Astrocyte (in vitro differentiated cells and primary cell): ENCODE measurements around the gene HTR1A. TPM values are rescaled to one million over a fixed set of nuclear protein-coding genes. Genes with fewer than 3 reads are reported as not detected.

Experiments
- DNase-seq: peaks from one replicate; pipeline ENCODE4 v3.0.0-alpha.2; 2010; ENCODE audit warnings: low read depth
- FAIRE-seq: peaks from 2 replicates; lab custom pipeline; 2011; peaks lifted over from hg19 to GRCh38; lab: Jason Lieb, UNC
- H2AFZ ChIP-seq: 2 replicates; pipeline ENCODE4 v1.6.0; 2012; ENCODE audit warnings: low read depth, low read length, inconsistent platforms
- H3K27ac ChIP-seq: 2 replicates; pipeline ENCODE4 v1.5.1; 2011; ENCODE audit warnings: low read depth, low read length, inconsistent platforms
- H3K27me3 ChIP-seq: 2 replicates; pipeline ENCODE4 v1.6.0; 2011; ENCODE audit warnings: low read length, inconsistent platforms; ENCODE audit not compliant: insufficient read depth
- H3K36me3 ChIP-seq: 2 replicates; pipeline ENCODE4 v1.5.1; 2011; ENCODE audit warnings: low read length, inconsistent platforms; ENCODE audit not compliant: insufficient read depth
- H3K4me1 ChIP-seq: 2 replicates; pipeline ENCODE4 v1.5.1; 2011; ENCODE audit warnings: low read length, inconsistent platforms; ENCODE audit not compliant: insufficient read depth
- H3K4me2 ChIP-seq: 2 replicates; pipeline ENCODE4 v1.6.0; 2012; ENCODE audit warnings: low read length, inconsistent platforms
- H3K4me3 ChIP-seq: 2 replicates; pipeline ENCODE4 v1.5.1; 2011; ENCODE audit warnings: low read depth, mild to moderate bottlenecking, low read length, inconsistent platforms; ENCODE audit not compliant: insufficient read depth
- H3K79me2 ChIP-seq: 2 replicates; pipeline ENCODE4 v1.6.0; 2012; ENCODE audit warnings: mild to moderate bottlenecking, low read length, inconsistent platforms; ENCODE audit not compliant: insufficient read depth
- H3K9ac ChIP-seq: 2 replicates; pipeline ENCODE4 v1.6.0; 2012; ENCODE audit warnings: mild to moderate bottlenecking, low read length, inconsistent platforms
- H3K9me3 ChIP-seq: 2 replicates; pipeline ENCODE4 v1.5.1; 2012; ENCODE audit warnings: low read depth, mild to moderate bottlenecking, low read length, inconsistent platforms; ENCODE audit not compliant: insufficient read depth
- H4K20me1 ChIP-seq: 2 replicates; pipeline ENCODE4 v1.6.0; 2012; ENCODE audit warnings: low read length, inconsistent platforms; ENCODE audit not compliant: insufficient read depth
- H3K27ac Mint-ChIP-seq: one replicate; pipeline ENCODE4 v1.8.0; 2021; ENCODE audit warnings: mild to moderate bottlenecking, mixed read lengths; ENCODE audit not compliant: unreplicated experiment
- H3K27me3 Mint-ChIP-seq: one replicate; pipeline ENCODE4 v1.8.0; 2021; ENCODE audit warnings: low read depth, mixed read lengths; ENCODE audit not compliant: unreplicated experiment
- H3K36me3 Mint-ChIP-seq: one replicate; pipeline ENCODE4 v1.8.0; 2021; ENCODE audit warnings: low read depth, mixed read lengths; ENCODE audit not compliant: unreplicated experiment
- H3K4me1 Mint-ChIP-seq: one replicate; pipeline ENCODE4 v1.8.0; 2021; ENCODE audit warnings: low read depth, mixed read lengths; ENCODE audit not compliant: unreplicated experiment
- H3K4me3 Mint-ChIP-seq: one replicate; pipeline ENCODE4 v1.8.0; 2021; ENCODE audit warnings: mild to moderate bottlenecking, moderate library complexity, mixed read lengths; ENCODE audit not compliant: unreplicated experiment
- H3K9me3 Mint-ChIP-seq: one replicate; pipeline ENCODE4 v1.8.0; 2021; ENCODE audit warnings: mild to moderate bottlenecking, mixed read lengths; ENCODE audit not compliant: unreplicated experiment
- CTCF ChIP-seq: IDR thresholded peaks from 2 replicates; pipeline ENCODE4 v1.5.1; 2011; ENCODE audit warnings: low read depth, mild to moderate bottlenecking, inconsistent platforms, low read length, moderate library complexity; ENCODE audit not compliant: insufficient read depth
- EZH2 ChIP-seq: IDR thresholded peaks from 2 replicates; pipeline ENCODE4 v1.6.1; 2012; ENCODE audit warnings: mild to moderate bottlenecking, low read length, inconsistent platforms; ENCODE audit not compliant: insufficient read depth
- total RNA-seq: library from RNA; stranded (reverse); gene quantifications from 2 replicates; pipeline ENCODE4 v1.2.1, GENCODE V29; 2021

HTR1A gene
- total RNA-seq, 1 donor from 2014 or later: not detected

- H3K27ac ChIP-seq: no peak overlapping the region
- no peak overlapping the region for H2AFZ ChIP-seq
- no peak for TF ChIP-seq EZH2
- no peak for TF ChIP-seq CTCF
- H3K4me1 ChIP-seq: no peaks in the 10 kb centered on the region
- no peak overlapping the region for H3K27ac Mint-ChIP-seq
- no peaks in the 10 kb centered on the region for H4K20me1 ChIP-seq
- no peaks in the 10 kb centered on the region for H3K36me3 Mint-ChIP-seq
- DNase-seq: no peak
- no peak overlapping the region for H3K4me3 Mint-ChIP-seq
- no peaks in the 10 kb centered on the region for H3K27me3 Mint-ChIP-seq
- FAIRE-seq: no peak
- H3K4me2 ChIP-seq: no peak overlapping the region
- H3K27me3 ChIP-seq: no peaks in the 10 kb centered on the region
- H3K36me3 ChIP-seq: no peaks in the 10 kb centered on the region
- no peaks in the 10 kb centered on the region for H3K9me3 Mint-ChIP-seq
- H3K4me3 ChIP-seq: no peak overlapping the region
- peaks cover 26% of the 10 kb centered on the region for H3K4me1 Mint-ChIP-seq
- no peak overlapping the region for H3K9ac ChIP-seq
- no peaks in the 10 kb centered on the region for H3K79me2 ChIP-seq
- peaks cover 3% of the 10 kb centered on the region for H3K9me3 ChIP-seq
Observed at GRCh38 chr5:63919763-63920478, 42.3 kb downstream of the HTR1A start.

- no peak overlapping the region for H3K9ac ChIP-seq
- H3K27me3 ChIP-seq: no peaks in the 10 kb centered on the region
- Mint-ChIP-seq H3K36me3 (no peaks in the 10 kb centered on the region), H3K27ac (peak overlapping the region; percentile 91), H3K9me3 (no peaks in the 10 kb centered on the region), H3K27me3 (no peaks in the 10 kb centered on the region), H3K4me3 (no peak overlapping the region), H3K4me1 (peaks cover 20% of the 10 kb centered on the region)
- no peaks in the 10 kb centered on the region for H3K79me2 ChIP-seq
- no peaks in the 10 kb centered on the region for H3K36me3 ChIP-seq
- H3K27ac ChIP-seq: peak overlapping the region; percentile 50
- FAIRE-seq (no peak), DNase-seq (peak; percentile 2)
- no peak overlapping the region for H3K4me3 ChIP-seq
- H3K4me1 ChIP-seq: no peaks in the 10 kb centered on the region
- peak overlapping the region; percentile 39 for H3K4me2 ChIP-seq
- H2AFZ ChIP-seq: no peak overlapping the region
- H3K9me3 ChIP-seq: peaks cover 3% of the 10 kb centered on the region
- TF ChIP-seq EZH2: no peak
- no peak for TF ChIP-seq CTCF
- no peaks in the 10 kb centered on the region for H4K20me1 ChIP-seq
Observed at GRCh38 chr5:63916786-63917185, 45.5 kb downstream of the HTR1A start.

GRCh38 chr5:63911871-63912270 lies 50.4 kb downstream of the HTR1A start:
- Histone ChIP-seq H3K27ac (no peak overlapping the region), H3K4me1 (no peaks in the 10 kb centered on the region), H3K36me3 (no peaks in the 10 kb centered on the region), H3K27me3 (no peaks in the 10 kb centered on the region), H3K4me2 (no peak overlapping the region), H3K9me3 (peaks cover under 1% of the 10 kb centered on the region), H2AFZ (no peak overlapping the region), H3K9ac (no peak overlapping the region), H3K79me2 (no peaks in the 10 kb centered on the region), H4K20me1 (no peaks in the 10 kb centered on the region), H3K4me3 (no peak overlapping the region)
- TF ChIP-seq CTCF: no peak
- no peak for TF ChIP-seq EZH2
- H3K4me1 Mint-ChIP-seq: peaks cover 12% of the 10 kb centered on the region
- no peaks in the 10 kb centered on the region for H3K9me3 Mint-ChIP-seq
- FAIRE-seq: no peak
- H3K27ac Mint-ChIP-seq: no peak overlapping the region
- no peak overlapping the region for H3K4me3 Mint-ChIP-seq
- H3K27me3 Mint-ChIP-seq: no peaks in the 10 kb centered on the region
- no peak for DNase-seq
- H3K36me3 Mint-ChIP-seq: no peaks in the 10 kb centered on the region
